ENCODE data around the gene MARCHF9.

Gene MARCHF9

DNA sequence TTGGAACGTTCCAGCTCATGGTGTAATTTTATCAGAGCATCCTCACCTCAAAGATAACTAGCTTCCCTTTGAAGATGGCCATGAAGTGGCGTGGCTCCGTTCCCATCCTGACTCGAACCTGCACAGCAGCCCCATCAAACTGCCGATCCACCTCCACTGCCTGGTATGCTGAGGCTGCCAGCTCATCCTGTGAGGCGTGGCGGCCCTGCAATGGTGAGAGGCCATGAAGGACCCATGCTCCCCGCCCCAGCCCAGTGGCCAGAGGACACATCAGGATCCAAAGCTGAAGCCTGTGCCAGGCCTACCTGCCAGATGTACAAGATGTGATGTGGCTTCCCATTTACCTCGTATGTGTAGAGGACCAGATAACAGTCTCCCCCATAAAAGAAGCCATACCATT, 52.4 kb downstream of the MARCHF9 start:
- no peak for DNase-seq

GRCh38 chr12:57808351-57808750, 53.4 kb downstream of the MARCHF9 start:
- no peak for DNase-seq

DNA sequence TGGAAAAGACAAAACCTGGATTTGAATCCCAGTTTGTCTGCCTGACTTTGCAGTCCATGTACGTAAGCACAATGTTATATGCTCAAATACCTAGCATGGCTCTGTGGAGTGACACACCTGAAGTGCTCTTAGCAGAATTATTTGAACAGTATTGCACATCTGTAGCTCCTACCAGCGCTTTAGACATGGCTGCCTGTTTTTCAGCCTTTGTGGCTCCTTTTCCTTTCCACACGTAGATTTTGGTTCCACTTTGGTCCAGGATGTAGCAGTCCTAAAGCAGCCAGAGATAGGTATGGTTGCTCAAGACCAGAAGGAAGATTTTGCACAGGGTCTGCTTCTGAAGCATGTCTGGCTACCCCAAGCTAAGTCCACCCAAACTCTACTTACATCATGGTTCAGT, 54.5 kb downstream of the MARCHF9 start:
- no peak for DNase-seq
